Measurements from ENCODE around the gene NGF.

NGF gene

GRCh38 chr1:115283681-115284146 lies 54.3 kb downstream of the NGF start:
- Mint-ChIP-seq H3K36me3 (no peaks in the 10 kb centered on the region), H3K4me3 (no peak overlapping the region), H3K4me1 (no peaks in the 10 kb centered on the region), H3K27ac (no peak overlapping the region), H3K9me3 (no peaks in the 10 kb centered on the region)
- ATAC-seq (no peak), DNase-seq (ENCODE audit: low spot score in 2 of 2) (no peak)

DNA sequence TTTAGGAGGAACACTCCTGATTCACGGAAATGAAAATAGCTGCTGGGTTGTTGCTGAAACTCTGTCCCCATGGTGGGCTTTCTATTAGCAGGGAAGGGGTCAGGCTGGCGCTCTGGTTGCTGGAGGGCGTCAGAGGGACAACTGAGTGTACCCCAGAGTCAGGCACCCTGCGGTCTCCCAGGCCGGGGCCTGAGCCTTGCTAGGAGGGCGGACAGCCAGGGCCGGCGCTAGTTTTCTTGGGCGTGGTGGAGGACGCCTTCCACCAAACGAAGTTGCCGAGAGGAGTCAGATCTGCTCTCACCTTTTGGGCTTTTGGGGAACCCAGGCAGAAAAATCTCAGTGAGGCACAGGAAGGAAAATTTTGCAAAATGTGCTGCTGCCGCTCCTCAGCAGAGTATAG lies 54.8 kb downstream of the NGF start:
- no peaks in the 10 kb centered on the region for H3K9me3 Mint-ChIP-seq
- H3K4me1 Mint-ChIP-seq: no peaks in the 10 kb centered on the region
- DNase-seq (ENCODE audit: low spot score in 2 of 2) (no peak), ATAC-seq (no peak)
- no peaks in the 10 kb centered on the region for H3K36me3 Mint-ChIP-seq
- H3K4me3 Mint-ChIP-seq: no peak overlapping the region
- no peak overlapping the region for H3K27ac Mint-ChIP-seq

- Mint-ChIP-seq H3K36me3 (no peaks in the 10 kb centered on the region), H3K27ac (no peak overlapping the region), H3K9me3 (no peaks in the 10 kb centered on the region), H3K4me3 (no peak overlapping the region), H3K4me1 (no peaks in the 10 kb centered on the region)
- DNase-seq (ENCODE audit: low spot score in 2 of 2): no peak
- no peak for ATAC-seq
Observed at GRCh38 chr1:115282807-115283208, 55.2 kb downstream of the NGF start.

- no peak overlapping the region for H3K4me3 Mint-ChIP-seq
- no peak overlapping the region for H3K27ac Mint-ChIP-seq
- no peaks in the 10 kb centered on the region for H3K4me1 Mint-ChIP-seq
- peaks cover 5% of the 10 kb centered on the region for H3K9me3 Mint-ChIP-seq
- no peak for ATAC-seq
- no peaks in the 10 kb centered on the region for H3K36me3 Mint-ChIP-seq
- no peak for DNase-seq (ENCODE audit: low spot score in 2 of 2)
Observed at GRCh38 chr1:115281143-115281542, 56.9 kb downstream of the NGF start.

- DNase-seq (ENCODE audit: low spot score in 2 of 2) (no peak), ATAC-seq (no peak)
Observed at GRCh38 chr1:115280064-115280463, 58.0 kb downstream of the NGF start.

DNA sequence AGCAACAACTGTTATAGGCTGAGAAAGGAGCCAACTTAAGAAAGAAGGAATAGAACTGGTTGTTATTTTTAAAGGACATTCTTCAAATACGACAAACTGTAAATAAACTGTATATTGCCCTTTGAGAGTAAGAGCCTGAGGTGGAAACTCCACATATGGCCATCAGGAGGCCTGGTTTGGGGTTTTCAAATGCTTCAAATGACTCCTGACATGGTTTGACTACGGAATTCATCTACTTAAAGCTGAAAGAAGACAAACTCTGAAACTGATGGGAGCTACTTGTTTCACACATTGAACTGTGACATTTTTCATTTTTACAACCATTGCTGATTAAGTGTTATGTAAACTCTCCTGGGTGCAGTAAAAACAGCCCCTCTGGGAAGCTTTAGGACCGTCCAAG lies 59.8 kb downstream of the NGF start:
- peaks cover 5% of the 10 kb centered on the region for H3K9me3 Mint-ChIP-seq
- H3K4me1 Mint-ChIP-seq: no peaks in the 10 kb centered on the region
- H3K36me3 Mint-ChIP-seq: no peaks in the 10 kb centered on the region
- ATAC-seq (no peak), DNase-seq (ENCODE audit: low spot score in 2 of 2) (no peak)
- no peak overlapping the region for H3K27ac Mint-ChIP-seq
- no peak overlapping the region for H3K4me3 Mint-ChIP-seq

More at GRCh38 chr1:115280064-115280463, 58.0 kb downstream of the NGF start:
- no peak overlapping the region for H3K4me3 Mint-ChIP-seq
- peaks cover 5% of the 10 kb centered on the region for H3K9me3 Mint-ChIP-seq
- H3K27ac Mint-ChIP-seq: no peak overlapping the region
- no peaks in the 10 kb centered on the region for H3K4me1 Mint-ChIP-seq
- H3K36me3 Mint-ChIP-seq: no peaks in the 10 kb centered on the region

- H3K4me1 Mint-ChIP-seq: no peaks in the 10 kb centered on the region
- H3K4me3 Mint-ChIP-seq: no peak overlapping the region
- H3K27ac Mint-ChIP-seq: no peak overlapping the region
- H3K9me3 Mint-ChIP-seq: peaks cover 5% of the 10 kb centered on the region
- ATAC-seq: peak; percentile 39
- no peak for DNase-seq (ENCODE audit: low spot score in 2 of 2)
- H3K36me3 Mint-ChIP-seq: no peaks in the 10 kb centered on the region
Observed at GRCh38 chr1:115277276-115277675, 60.8 kb downstream of the NGF start.

DNA sequence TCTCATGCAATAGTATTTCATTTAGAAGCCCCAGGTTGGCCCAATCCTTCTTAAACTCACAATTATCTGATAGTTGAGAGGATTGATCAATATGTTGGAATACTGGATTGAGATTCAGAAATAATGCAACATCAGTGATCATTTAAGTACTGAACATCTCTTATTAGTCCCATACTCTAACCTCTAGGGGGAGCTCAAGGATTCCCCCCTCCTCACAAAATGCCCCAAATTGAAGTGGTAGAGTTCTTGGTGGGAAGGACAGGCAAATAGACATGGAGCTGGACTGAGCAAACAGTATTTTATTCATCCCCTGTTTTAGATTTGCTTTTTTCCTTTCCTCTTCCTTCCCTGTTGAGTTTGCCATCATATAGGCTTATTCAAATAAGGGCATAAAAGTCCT lies 62.8 kb downstream of the NGF start:
- Mint-ChIP-seq H3K36me3 (no peaks in the 10 kb centered on the region), H3K4me3 (no peak overlapping the region), H3K27ac (no peak overlapping the region), H3K4me1 (no peaks in the 10 kb centered on the region), H3K9me3 (peaks cover 5% of the 10 kb centered on the region)
- ATAC-seq: no peak
- no peak for DNase-seq (ENCODE audit: low spot score in 2 of 2)

DNA sequence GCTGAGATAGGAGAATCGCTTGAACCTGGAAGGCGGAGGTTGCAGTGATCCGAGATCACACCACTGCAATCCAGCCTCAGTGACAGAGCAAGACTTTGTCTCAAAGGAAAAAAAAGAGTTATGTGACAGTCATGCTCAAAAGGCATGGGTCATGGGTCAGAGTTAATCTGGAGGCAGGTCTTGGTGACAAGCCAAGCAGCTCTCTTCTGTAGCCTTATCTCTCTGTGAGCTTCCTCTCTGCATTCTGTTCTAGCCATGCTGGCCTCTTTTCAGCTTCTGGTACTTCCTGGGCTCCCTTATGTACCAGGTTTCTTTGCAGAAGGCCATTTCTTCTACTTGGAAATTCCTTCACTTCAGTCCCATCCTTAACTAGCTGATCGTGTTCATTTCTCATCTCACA lies 63.6 kb downstream of the NGF start:
- DNase-seq (ENCODE audit: low spot score in 2 of 2) (no peak), ATAC-seq (no peak)
- H3K4me1 Mint-ChIP-seq: no peaks in the 10 kb centered on the region
- H3K36me3 Mint-ChIP-seq: no peaks in the 10 kb centered on the region
- no peak overlapping the region for H3K27ac Mint-ChIP-seq
- H3K9me3 Mint-ChIP-seq: peaks cover 5% of the 10 kb centered on the region
- H3K4me3 Mint-ChIP-seq: no peak overlapping the region

DNA sequence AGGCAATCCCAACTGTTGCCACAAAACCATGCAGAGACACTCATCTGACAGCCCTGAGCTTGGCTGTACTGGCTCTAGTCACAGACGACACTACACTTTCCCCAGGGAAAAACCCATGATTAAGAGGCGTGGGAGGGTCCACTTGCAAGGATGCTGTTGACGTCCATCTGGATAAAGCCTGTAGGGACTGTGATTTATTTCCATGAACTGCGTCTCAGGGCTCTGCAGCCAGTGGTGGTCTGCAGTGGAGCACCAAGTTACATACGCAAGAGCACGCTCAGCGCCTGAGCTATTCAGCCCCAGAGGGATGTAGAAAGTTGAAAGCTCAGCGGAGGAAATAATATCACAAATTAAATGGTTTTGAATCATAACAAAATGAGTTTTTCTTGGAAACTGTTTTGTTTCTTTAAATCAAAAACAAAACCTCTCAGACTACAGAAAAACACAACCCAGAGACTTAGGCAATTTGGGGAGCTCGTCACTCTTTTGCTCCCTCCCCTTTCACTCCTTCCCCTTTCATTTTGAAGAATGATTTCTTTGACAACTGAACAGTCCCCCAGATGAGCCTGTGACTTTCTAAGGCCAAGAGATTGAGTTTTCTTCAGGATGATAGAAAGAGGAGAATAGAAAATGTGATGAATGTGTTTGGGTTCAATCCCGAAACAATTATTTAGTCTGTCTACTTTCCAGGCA lies 71.2 kb downstream of the NGF start:
- Mint-ChIP-seq H3K27ac (no peak overlapping the region), H3K9me3 (no peaks in the 10 kb centered on the region), H3K4me3 (no peak overlapping the region), H3K36me3 (no peaks in the 10 kb centered on the region), H3K4me1 (no peaks in the 10 kb centered on the region)
- no peak for ATAC-seq
- no peak for DNase-seq (ENCODE audit: low spot score in 2 of 2)

DNA sequence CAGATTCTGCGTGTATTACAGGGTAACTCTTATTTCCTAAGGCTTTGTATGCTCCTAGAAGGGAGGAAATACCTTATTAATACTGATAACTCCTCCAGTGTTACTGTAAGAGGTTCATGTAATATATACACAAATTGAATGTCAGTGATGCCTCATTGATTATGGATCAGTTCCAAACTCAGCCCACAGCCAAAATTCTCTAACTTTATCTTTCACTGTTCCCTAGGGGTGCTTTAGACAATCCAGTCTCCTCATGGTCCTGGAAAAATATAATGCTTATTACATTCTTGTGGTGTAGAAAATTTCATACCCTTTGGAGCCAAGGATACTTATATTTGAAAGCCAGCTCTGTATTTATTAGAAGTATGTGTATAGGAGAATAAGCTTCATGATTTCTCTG lies 73.0 kb downstream of the NGF start:
- Mint-ChIP-seq H3K4me3 (no peak overlapping the region), H3K27ac (no peak overlapping the region), H3K36me3 (no peaks in the 10 kb centered on the region), H3K4me1 (no peaks in the 10 kb centered on the region), H3K9me3 (no peaks in the 10 kb centered on the region)
- no peak for DNase-seq (ENCODE audit: low spot score in 2 of 2)
- no peak for ATAC-seq

DNA sequence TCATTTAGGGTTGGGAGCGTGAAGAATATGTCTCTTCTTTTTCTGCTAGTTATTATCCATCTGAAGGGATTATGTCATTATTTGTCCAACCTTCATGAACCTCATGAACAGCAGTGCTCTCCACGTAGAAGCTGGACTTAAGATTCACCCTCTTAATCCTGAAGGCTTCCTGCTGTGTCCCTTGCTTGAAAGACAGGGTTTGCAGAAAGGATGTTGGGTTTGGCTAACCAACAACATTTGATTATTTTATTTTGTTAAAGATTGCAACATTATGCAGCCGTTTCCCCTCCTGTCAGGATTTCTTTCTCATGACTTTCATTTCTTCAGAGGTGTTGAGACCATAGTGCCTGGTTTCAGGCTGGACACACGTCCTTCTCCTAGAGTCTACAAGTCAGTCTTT lies 75.2 kb downstream of the NGF start:
- no peak overlapping the region for H3K4me3 Mint-ChIP-seq
- H3K27ac Mint-ChIP-seq: no peak overlapping the region
- H3K9me3 Mint-ChIP-seq: peaks cover 4% of the 10 kb centered on the region

DNA sequence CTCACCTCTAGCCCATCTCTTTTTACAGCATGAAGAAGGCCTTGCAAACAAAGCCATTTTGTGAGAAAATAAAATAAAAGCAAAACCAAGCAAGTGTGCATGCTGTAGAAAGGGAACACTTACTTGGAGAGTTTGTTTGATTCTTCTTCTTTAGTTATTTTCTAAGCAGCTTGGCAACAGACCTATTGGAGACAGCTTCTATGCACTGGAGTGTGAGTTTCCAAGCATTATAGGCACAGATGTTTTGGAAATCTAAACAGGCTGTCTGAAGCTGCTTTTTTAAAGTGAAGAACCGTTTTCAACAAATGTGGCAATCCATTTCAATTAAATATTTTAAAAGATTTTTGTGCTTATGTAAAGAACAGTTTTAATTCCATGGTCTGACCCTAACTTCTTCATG lies 76.6 kb downstream of the NGF start:
- DNase-seq (ENCODE audit: low spot score in 2 of 2): no peak
- peaks cover 4% of the 10 kb centered on the region for H3K9me3 Mint-ChIP-seq
- H3K4me3 Mint-ChIP-seq: no peak overlapping the region
- H3K27ac Mint-ChIP-seq: no peak overlapping the region
- H3K36me3 Mint-ChIP-seq: no peaks in the 10 kb centered on the region
- ATAC-seq: no peak
- H3K4me1 Mint-ChIP-seq: no peaks in the 10 kb centered on the region

More for the DNA sequence above, 75.2 kb downstream of the NGF start:
- Mint-ChIP-seq H3K4me1 (no peaks in the 10 kb centered on the region), H3K36me3 (no peaks in the 10 kb centered on the region)
- no peak for ATAC-seq
- DNase-seq (ENCODE audit: low spot score in 2 of 2): no peak

GRCh38 chr1:115258302-115258866 lies 79.7 kb downstream of the NGF start:
- DNase-seq (ENCODE audit: low spot score in 2 of 2) (no peak), ATAC-seq (no peak)
- Mint-ChIP-seq H3K36me3 (no peaks in the 10 kb centered on the region), H3K27ac (no peak overlapping the region), H3K4me1 (no peaks in the 10 kb centered on the region), H3K4me3 (no peak overlapping the region), H3K9me3 (peaks cover 6% of the 10 kb centered on the region)

- Mint-ChIP-seq H3K27ac (no peak overlapping the region), H3K4me3 (no peak overlapping the region), H3K9me3 (peaks cover 6% of the 10 kb centered on the region), H3K36me3 (no peaks in the 10 kb centered on the region), H3K4me1 (no peaks in the 10 kb centered on the region)
- no peak for ATAC-seq
- DNase-seq (ENCODE audit: low spot score in 2 of 2): no peak
Observed at GRCh38 chr1:115257591-115257990, 80.5 kb downstream of the NGF start.

DNA sequence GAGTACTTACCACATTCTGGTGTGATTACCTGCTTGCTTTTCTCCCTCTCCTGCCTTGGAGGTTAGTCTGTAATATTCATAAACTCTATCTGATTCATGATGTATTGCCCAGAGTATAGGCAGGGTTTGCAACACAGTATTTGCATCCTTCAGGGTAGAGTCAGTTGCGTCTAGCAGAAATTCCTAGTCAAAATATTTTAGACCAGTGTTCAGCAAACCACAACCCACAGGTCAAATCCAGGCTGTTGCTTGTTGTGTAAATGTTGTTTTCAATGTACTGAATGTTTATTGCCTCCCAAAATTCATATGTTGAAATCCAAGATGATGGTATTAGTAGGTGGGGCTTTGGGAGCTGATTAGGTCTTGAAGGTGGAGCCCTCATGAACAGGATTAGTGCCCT lies 82.9 kb downstream of the NGF start:
- H3K36me3 Mint-ChIP-seq: no peaks in the 10 kb centered on the region
- ATAC-seq: no peak
- H3K9me3 Mint-ChIP-seq: peaks cover 6% of the 10 kb centered on the region
- no peak overlapping the region for H3K27ac Mint-ChIP-seq
- H3K4me3 Mint-ChIP-seq: no peak overlapping the region
- DNase-seq (ENCODE audit: low spot score in 2 of 2): no peak
- H3K4me1 Mint-ChIP-seq: no peaks in the 10 kb centered on the region
